Thyroid gland (tissue), 4 donors: Measurements from ENCODE around the gene GNG13. TPM values are rescaled to one million over a fixed set of nuclear protein-coding genes. Genes with fewer than 3 reads are reported as not detected.

ENCODE experiments used
- DNase-seq, 2 donors: peaks; one replicate each; pipeline ENCODE4 v3.0.0-alpha.2; 2019
- H3K27ac ChIP-seq, 3 donors: fragments of 200-600 bp; sonication (generic); 1 replicate in 2 of 3; 2 replicates in 1 of 3; pipeline ENCODE4 v1.5.1; 2016 to 2019; ENCODE audit warnings: mild to moderate bottlenecking in 1 of 3, moderate library complexity in 1 of 3
- H3K27me3 ChIP-seq: fragments of 200-600 bp; sonication (generic); one replicate; pipeline ENCODE4 v1.5.1; 2019
- H3K36me3 ChIP-seq, 2 donors: fragments of 200-600 bp; sonication (generic); one replicate each; pipeline ENCODE4 v1.5.1; 2016 to 2019
- H3K4me1 ChIP-seq, 2 donors: fragments of 200-600 bp; sonication (generic); one replicate each; pipeline ENCODE4 v1.5.1; 2017 to 2019
- H3K4me3 ChIP-seq, 3 donors: fragments of 200-600 bp; sonication (generic); replicated peaks in 1 of 3; 1 replicate in 2 of 3; 2 replicates in 1 of 3; pipeline ENCODE4 v1.5.1; 2016; ENCODE audit warnings: mild to moderate bottlenecking in 1 of 3
- H3K9me3 ChIP-seq: fragments of 200-600 bp; sonication (generic); one replicate; pipeline ENCODE4 v1.5.1; 2017
- POLR2A ChIP-seq, 2 donors: fragments of 450-650 bp; IDR thresholded peaks; one replicate each; pipeline ENCODE4 v1.6.1; 2017; ENCODE audit warnings: antibody characterized with exemption in 2 of 2, mild to moderate bottlenecking in 2 of 2, moderate library complexity in 1 of 2
- WGBS, 2 donors: methylation state at CpG; one replicate each; pipeline ENCODE4 v1.1.5; 2017; 5-methylcytosine and 5-hydroxymethylcytosine counted together
- intact Hi-C: fragments of 100-400 bp; cut with DNase I; formaldehyde crosslinking; loops from one replicate; pipeline ENCODE4 v1.15.1; 2023
- total RNA-seq, 4 donors: library from RNA; depleted of rRNA; stranded (reverse); fragments of >200 nt; gene quantifications; one replicate each; pipeline ENCODE4 v1.2.3, GENCODE V29; 2016
- TF ChIP-seq, protein P1 (sequence below), 6 experiments: fragments of 200-600 bp in 3 of 6; fragments of 450-650 bp in 3 of 6; sonication (generic) in 3 of 6; IDR thresholded peaks; one replicate each; pipeline ENCODE4 v1.5.1; 2016 to 2019; ENCODE audit warnings: antibody characterized with exemption in 6 of 6, mild to moderate bottlenecking in 2 of 6, inconsistent platforms in 1 of 6, moderate library complexity in 1 of 6

GNG13 gene
- total RNA-seq, 4 donors from 2014 or later = not detected

DNA sequence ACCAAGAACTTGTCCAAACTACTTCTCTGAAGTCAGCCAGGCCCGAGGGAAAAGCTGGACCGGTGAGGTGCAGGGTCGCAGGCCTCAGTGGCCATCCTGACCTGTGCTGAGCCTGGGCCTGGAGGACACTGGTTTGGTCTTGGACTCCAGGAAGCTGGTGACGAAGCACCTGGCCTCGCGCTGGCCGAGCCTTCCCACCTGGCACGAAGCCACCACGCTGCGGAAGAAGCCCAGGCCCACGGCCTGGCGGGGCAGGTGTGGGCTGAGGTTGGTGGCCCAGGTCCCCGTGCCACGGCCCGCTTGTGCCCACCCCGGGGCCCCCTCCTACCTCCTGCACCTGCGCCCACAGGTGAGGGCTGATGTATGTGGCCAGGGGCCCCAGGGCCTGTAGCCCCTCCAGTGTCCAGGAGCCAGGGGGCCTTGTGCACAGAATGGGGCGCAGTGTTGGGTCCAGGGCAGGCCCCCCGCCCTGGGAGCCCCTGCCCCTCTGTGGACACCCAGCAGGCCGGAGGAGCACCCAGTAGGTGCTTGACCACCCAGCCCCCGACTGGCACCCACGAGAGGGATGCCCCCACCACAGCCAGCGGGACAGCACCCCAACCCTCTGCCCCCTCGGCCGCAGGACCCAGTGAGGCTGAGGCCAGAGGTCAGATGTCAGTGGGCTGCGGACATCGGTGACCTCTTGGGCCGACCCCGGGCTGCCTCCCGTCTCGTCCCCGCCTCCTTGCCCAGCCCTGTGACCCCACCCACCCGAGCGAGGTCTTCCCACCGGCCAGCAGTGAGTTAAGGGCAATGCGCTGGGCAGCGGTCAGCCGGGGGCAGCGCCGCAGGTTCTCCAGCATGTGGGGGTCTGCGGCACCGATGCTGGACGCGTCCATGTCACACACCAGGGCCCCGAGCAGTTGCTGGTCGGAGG lies 26.2 kb downstream of the GNG13 start:
- Histone ChIP-seq H3K27me3 (no peaks in the 10 kb centered on the region), H3K4me3 (no peak overlapping the region), H3K4me1 (no peaks in the 10 kb centered on the region), H3K36me3 (no peaks in the 10 kb centered on the region), H3K27ac (no peak overlapping the region), H3K9me3 (no peaks in the 10 kb centered on the region)
- DNase-seq = no peak
- TF ChIP-seq, protein P1, sequence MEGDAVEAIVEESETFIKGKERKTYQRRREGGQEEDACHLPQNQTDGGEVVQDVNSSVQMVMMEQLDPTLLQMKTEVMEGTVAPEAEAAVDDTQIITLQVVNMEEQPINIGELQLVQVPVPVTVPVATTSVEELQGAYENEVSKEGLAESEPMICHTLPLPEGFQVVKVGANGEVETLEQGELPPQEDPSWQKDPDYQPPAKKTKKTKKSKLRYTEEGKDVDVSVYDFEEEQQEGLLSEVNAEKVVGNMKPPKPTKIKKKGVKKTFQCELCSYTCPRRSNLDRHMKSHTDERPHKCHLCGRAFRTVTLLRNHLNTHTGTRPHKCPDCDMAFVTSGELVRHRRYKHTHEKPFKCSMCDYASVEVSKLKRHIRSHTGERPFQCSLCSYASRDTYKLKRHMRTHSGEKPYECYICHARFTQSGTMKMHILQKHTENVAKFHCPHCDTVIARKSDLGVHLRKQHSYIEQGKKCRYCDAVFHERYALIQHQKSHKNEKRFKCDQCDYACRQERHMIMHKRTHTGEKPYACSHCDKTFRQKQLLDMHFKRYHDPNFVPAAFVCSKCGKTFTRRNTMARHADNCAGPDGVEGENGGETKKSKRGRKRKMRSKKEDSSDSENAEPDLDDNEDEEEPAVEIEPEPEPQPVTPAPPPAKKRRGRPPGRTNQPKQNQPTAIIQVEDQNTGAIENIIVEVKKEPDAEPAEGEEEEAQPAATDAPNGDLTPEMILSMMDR (IDR thresholded peaks at IDR 0.05) = no peak
- TF ChIP-seq POLR2A (IDR thresholded peaks at IDR 0.05) = no peak
- WGBS, 2 donors = 82 to 83% methylated on average over 25 to 36 of the region's 46 CpGs
- intact Hi-C loops = no loop called here

DNA sequence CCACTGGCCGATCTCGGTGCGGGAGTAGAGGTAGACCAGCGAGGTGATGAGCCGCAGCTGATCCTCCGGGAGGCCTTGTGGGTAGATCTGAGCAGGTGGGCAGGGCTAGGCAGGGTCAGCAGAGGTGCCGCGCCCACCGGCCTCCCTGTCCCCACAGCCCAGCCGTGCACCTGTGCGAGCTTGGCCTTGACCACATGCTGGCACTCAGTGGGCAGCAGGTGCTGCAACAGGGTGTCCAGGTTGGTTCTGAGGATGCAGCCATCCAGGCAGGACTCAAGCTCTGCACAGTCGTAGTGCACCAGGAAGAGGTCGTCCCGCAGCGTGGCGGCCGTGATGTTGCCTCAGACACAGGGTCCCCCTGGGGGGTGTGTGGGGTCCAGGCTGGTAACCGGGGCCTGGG lies 27.6 kb downstream of the GNG13 start:
- intact Hi-C loops = no loop called here
- no peaks in the 10 kb centered on the region for H3K36me3 ChIP-seq
- H3K27ac ChIP-seq = no peak overlapping the region
- no peak overlapping the region for H3K4me3 ChIP-seq
- no peak for DNase-seq
- no peaks in the 10 kb centered on the region for H3K27me3 ChIP-seq
- TF ChIP-seq, protein P1 (IDR thresholded peaks at IDR 0.05) = no peak
- no peak for TF ChIP-seq POLR2A (IDR thresholded peaks at IDR 0.05)
- H3K4me1 ChIP-seq = no peaks in the 10 kb centered on the region
- H3K9me3 ChIP-seq = no peaks in the 10 kb centered on the region
- WGBS, 2 donors = 88 to 89% methylated on average over 12 to 18 of the region's 18 CpGs

DNA sequence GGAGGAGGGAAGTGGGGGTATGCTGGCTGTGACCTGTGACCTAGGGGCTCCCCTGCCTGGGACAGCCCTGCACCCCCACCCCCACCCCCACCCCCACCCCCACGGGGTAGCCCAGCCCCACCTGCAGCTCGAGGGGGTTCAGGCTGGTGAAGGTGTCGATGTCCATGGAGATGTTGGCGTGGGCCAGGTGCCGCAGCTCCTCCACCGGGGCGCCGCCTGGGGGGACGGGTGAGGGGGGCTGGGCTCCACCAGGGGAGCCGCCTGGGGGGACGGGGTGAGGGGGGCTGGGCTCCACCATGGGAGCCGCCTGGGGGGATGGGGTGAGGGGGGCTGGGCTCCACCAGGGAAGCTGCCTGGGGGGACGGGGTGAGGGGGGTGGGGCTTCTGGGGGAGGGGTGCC lies 30.1 kb downstream of the GNG13 start:
- Histone ChIP-seq H3K27ac (no peak overlapping the region), H3K27me3 (no peaks in the 10 kb centered on the region), H3K9me3 (no peaks in the 10 kb centered on the region), H3K36me3 (no peaks in the 10 kb centered on the region), H3K4me3 (no peak overlapping the region), H3K4me1 (no peaks in the 10 kb centered on the region)
- WGBS, 2 donors = 60 to 72% methylated on average over 1 to 5 of the region's 13 CpGs
- intact Hi-C loops = no loop called here
- no peak for TF ChIP-seq POLR2A (IDR thresholded peaks at IDR 0.05)
- DNase-seq = no peak

DNA sequence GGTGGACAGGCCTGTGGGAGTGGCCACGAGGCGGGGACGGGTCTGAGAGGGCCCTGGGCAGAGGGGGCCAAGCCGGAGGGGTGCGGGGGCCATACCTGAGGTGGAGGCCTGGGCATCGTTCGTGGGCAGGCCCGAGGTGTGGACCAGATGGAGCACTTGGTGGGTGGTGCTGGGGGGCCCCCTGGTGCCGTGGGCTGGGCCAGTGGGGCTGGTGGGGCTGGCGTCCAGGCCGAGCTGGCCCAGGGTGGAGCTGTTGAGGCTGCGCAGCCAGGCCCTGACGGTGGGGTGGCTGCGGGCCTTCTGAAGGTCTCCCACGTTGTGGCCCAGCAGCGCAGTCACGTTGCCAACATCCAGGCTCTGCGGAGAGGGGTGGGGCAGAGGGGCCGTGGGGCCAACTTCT lies 30.6 kb downstream of the GNG13 start:
- TF ChIP-seq, protein P1 (IDR thresholded peaks at IDR 0.05) = no peak
- no peak for TF ChIP-seq POLR2A (IDR thresholded peaks at IDR 0.05)
- Histone ChIP-seq H3K4me1 (no peaks in the 10 kb centered on the region), H3K27me3 (no peaks in the 10 kb centered on the region), H3K36me3 (no peaks in the 10 kb centered on the region), H3K27ac (no peak overlapping the region), H3K9me3 (no peaks in the 10 kb centered on the region), H3K4me3 (no peak overlapping the region)
- intact Hi-C loops = no loop called here
- DNase-seq = no peak
- 77 to 78% methylated on average over 14 to 15 of the region's 19 CpGs for WGBS, 2 donors

DNA sequence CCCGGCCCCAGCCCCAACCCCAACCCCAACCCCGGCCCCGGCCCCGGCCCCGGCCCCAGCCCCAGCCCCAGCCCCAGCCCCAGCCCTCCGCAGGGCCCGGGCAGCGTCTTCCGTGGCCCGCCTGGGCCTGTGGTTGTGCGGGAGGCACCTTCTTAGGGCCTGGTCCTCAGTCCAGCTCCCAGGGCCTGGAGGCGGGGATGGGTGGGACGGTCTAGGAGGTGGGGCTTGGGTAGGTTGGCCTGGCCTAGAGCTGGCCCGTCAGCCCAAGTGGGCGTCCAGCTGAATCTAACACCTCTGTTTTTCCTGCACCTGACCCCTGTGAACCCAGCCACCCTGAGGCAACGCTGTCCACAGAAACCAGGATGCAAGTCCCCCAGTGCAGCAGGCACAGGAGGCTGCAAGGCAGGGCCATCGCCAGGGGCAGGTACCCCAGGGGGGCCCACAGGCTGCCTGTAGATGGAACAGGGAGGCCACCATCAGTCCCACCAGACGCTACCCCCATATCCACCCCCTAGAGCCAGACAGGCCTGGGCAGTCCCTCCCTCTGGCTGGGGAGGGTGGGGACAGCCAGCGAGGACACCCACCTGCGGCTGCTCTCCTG lies 31.2 kb downstream of the GNG13 start:
- intact Hi-C loops = no loop called here
- H3K4me1 ChIP-seq = no peaks in the 10 kb centered on the region
- no peak overlapping the region for H3K27ac ChIP-seq
- H3K4me3 ChIP-seq = no peak overlapping the region
- no peak for DNase-seq
- no peak for TF ChIP-seq POLR2A (IDR thresholded peaks at IDR 0.05)
- TF ChIP-seq, protein P1 (IDR thresholded peaks at IDR 0.05) = no peak
- no peaks in the 10 kb centered on the region for H3K27me3 ChIP-seq
- 86 to 91% methylated on average over 6 to 11 of the region's 20 CpGs for WGBS, 2 donors
- H3K9me3 ChIP-seq = no peaks in the 10 kb centered on the region
- no peaks in the 10 kb centered on the region for H3K36me3 ChIP-seq
